Fibroblast of lung (primary cell): ENCODE results near the gene ANKRD13A.
"Not testable (repeated sequence)": the region's sequence is repeated elsewhere in the genome, so short reads cannot be mapped to it uniquely, and the experiment has no call there.

Source experiments
- EZH2 ChIP-seq: IDR thresholded peaks from 2 replicates; pipeline ENCODE4 v1.5.1; 2012; ENCODE audit warnings: low read length, control low read depth, mild to moderate bottlenecking; ENCODE audit errors: missing control alignments
- TF ChIP-seq, protein P1 (sequence below), 2 donors: IDR thresholded peaks in 1 of 2; conservative IDR thresholded peaks in 1 of 2; 1 replicate in 1 of 2; 2 replicates in 1 of 2; pipeline ENCODE4 v1.5.1; 2011 to 2012; ENCODE audit warnings: low read length in 2 of 2, control low read depth in 1 of 2, inconsistent platforms in 1 of 2, low read depth in 1 of 2, mild to moderate bottlenecking in 1 of 2

DNA sequence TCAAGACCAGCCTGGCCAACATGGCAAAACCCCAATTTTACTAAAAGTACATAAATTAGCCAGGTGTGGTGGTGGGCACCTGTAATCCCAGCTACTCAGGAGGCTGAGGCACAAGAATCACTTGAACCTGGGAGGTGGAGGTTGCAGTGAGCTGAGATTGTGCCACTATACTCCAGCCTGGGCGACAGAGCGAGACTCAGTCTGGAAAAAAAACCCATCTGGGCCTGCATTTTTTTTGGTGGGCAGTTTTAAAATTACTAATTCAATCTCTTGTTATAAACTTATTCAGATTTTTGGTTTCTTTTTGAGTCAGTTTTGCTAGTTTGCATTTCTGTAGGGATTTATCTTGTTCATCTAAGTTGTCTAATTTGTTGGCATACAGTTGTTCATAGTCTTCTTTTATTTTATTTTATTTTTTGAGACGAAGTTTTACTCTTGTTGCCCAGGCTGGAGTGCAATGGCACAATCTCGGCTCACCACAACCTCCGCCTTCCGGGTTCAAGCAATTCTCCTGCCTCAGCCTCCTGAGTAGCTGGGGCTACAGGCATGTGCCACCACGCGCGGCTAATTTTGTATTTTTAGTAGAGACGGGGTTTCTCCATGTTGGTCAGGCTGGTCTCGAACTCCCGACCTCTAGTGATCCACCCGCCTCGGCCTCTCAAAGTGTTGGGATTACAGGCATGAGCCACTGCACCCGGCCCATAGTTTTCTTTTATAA lies 9.6 kb downstream of the ANKRD13A start:
- TF ChIP-seq, protein P1, sequence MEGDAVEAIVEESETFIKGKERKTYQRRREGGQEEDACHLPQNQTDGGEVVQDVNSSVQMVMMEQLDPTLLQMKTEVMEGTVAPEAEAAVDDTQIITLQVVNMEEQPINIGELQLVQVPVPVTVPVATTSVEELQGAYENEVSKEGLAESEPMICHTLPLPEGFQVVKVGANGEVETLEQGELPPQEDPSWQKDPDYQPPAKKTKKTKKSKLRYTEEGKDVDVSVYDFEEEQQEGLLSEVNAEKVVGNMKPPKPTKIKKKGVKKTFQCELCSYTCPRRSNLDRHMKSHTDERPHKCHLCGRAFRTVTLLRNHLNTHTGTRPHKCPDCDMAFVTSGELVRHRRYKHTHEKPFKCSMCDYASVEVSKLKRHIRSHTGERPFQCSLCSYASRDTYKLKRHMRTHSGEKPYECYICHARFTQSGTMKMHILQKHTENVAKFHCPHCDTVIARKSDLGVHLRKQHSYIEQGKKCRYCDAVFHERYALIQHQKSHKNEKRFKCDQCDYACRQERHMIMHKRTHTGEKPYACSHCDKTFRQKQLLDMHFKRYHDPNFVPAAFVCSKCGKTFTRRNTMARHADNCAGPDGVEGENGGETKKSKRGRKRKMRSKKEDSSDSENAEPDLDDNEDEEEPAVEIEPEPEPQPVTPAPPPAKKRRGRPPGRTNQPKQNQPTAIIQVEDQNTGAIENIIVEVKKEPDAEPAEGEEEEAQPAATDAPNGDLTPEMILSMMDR (conservative IDR thresholded peaks at IDR 0.05 in 1 of 2, IDR thresholded peaks at IDR 0.05 in 1 of 2; ENCODE audit: low read depth in 1 of 2, low read length in 2 of 2), result not testable (repeated sequence)
- not testable (repeated sequence) for TF ChIP-seq EZH2
